Measurements from ENCODE around the gene ZRSR2.

Gene ZRSR2

GRCh38 chrX:15843960-15844359, 53.7 kb downstream of the ZRSR2 start:
- Histone ChIP-seq H3K36me3 (peaks cover 19% of the 10 kb centered on the region), H3K4me1 (ENCODE audit: control insufficient read depth in 1 of 2, insufficient read depth in 1 of 2, low read depth in 1 of 2, low read length in 1 of 2) (no peaks in the 10 kb centered on the region), H3K4me3 (ENCODE audit: low read depth in 1 of 2, low read length in 1 of 2) (no peak overlapping the region), H3K9me3 (no peaks in the 10 kb centered on the region), H3K27ac (no peak overlapping the region), H3K27me3 (no peaks in the 10 kb centered on the region)
- TF ChIP-seq CTCF (IDR thresholded peaks at IDR 0.05): no peak

- H3K27ac ChIP-seq: no peak overlapping the region
- no peaks in the 10 kb centered on the region for H3K9me3 ChIP-seq
- no peak overlapping the region for H3K4me3 ChIP-seq (ENCODE audit: low read depth in 1 of 2, low read length in 1 of 2)
- peaks cover 9 to 13% of the 10 kb centered on the region in 2 experiments for H3K4me1 ChIP-seq (ENCODE audit: control insufficient read depth in 1 of 2, insufficient read depth in 1 of 2, low read depth in 1 of 2, low read length in 1 of 2)
- H3K36me3 ChIP-seq: peaks cover 23% of the 10 kb centered on the region
- TF ChIP-seq CTCF (IDR thresholded peaks at IDR 0.05): no peak
- no peaks in the 10 kb centered on the region for H3K27me3 ChIP-seq
Observed at GRCh38 chrX:15848576-15848975, 58.3 kb downstream of the ZRSR2 start.

- TF ChIP-seq CTCF (IDR thresholded peaks at IDR 0.05): no peak
- Histone ChIP-seq H3K9me3 (no peaks in the 10 kb centered on the region), H3K4me3 (ENCODE audit: low read depth in 1 of 2, low read length in 1 of 2) (no peak overlapping the region), H3K4me1 (ENCODE audit: control insufficient read depth in 1 of 2, insufficient read depth in 1 of 2, low read depth in 1 of 2, low read length in 1 of 2) (peaks cover 15 to 16% of the 10 kb centered on the region in 2 experiments), H3K27me3 (no peaks in the 10 kb centered on the region), H3K36me3 (peaks cover 20% of the 10 kb centered on the region), H3K27ac (no peak overlapping the region)
Observed at GRCh38 chrX:15849555-15849954, 59.3 kb downstream of the ZRSR2 start.

- TF ChIP-seq CTCF (IDR thresholded peaks at IDR 0.05): no peak
Observed at GRCh38 chrX:15853586-15854079, 63.3 kb downstream of the ZRSR2 start.

GRCh38 chrX:15854080-15854655, 63.9 kb downstream of the ZRSR2 start:
- Histone ChIP-seq H3K4me1 (ENCODE audit: control insufficient read depth in 1 of 2, insufficient read depth in 1 of 2, low read depth in 1 of 2, low read length in 1 of 2) (peaks cover 25 to 36% of the 10 kb centered on the region in 2 experiments), H3K9me3 (no peaks in the 10 kb centered on the region), H3K27me3 (no peaks in the 10 kb centered on the region), H3K27ac (peak overlapping the region; percentile 99), H3K4me3 (ENCODE audit: low read depth in 1 of 2, low read length in 1 of 2) (peak overlapping the region; percentile 66 to 80), H3K36me3 (peaks cover 8% of the 10 kb centered on the region)
- TF ChIP-seq CTCF (IDR thresholded peaks at IDR 0.05): peak; percentile 43

More at GRCh38 chrX:15853586-15854079, 63.3 kb downstream of the ZRSR2 start:
- Histone ChIP-seq H3K9me3 (no peaks in the 10 kb centered on the region), H3K4me1 (ENCODE audit: control insufficient read depth in 1 of 2, insufficient read depth in 1 of 2, low read depth in 1 of 2, low read length in 1 of 2) (peaks cover 25 to 36% of the 10 kb centered on the region in 2 experiments), H3K36me3 (peaks cover 8% of the 10 kb centered on the region), H3K27ac (peak overlapping the region; percentile 99), H3K27me3 (no peaks in the 10 kb centered on the region), H3K4me3 (ENCODE audit: low read depth in 1 of 2, low read length in 1 of 2) (peak overlapping the region; percentile 66 to 80)
